GM12872 (cell line): ENCODE results near the gene AGRN.

Experiments
- TF ChIP-seq, protein P1 (sequence below): IDR thresholded peaks from 3 replicates; pipeline ENCODE4 v1.5.1; 2011; ENCODE audit warnings: low read depth, mild to moderate bottlenecking, low read length, moderate library complexity; ENCODE audit not compliant: insufficient read depth

Gene AGRN

DNA sequence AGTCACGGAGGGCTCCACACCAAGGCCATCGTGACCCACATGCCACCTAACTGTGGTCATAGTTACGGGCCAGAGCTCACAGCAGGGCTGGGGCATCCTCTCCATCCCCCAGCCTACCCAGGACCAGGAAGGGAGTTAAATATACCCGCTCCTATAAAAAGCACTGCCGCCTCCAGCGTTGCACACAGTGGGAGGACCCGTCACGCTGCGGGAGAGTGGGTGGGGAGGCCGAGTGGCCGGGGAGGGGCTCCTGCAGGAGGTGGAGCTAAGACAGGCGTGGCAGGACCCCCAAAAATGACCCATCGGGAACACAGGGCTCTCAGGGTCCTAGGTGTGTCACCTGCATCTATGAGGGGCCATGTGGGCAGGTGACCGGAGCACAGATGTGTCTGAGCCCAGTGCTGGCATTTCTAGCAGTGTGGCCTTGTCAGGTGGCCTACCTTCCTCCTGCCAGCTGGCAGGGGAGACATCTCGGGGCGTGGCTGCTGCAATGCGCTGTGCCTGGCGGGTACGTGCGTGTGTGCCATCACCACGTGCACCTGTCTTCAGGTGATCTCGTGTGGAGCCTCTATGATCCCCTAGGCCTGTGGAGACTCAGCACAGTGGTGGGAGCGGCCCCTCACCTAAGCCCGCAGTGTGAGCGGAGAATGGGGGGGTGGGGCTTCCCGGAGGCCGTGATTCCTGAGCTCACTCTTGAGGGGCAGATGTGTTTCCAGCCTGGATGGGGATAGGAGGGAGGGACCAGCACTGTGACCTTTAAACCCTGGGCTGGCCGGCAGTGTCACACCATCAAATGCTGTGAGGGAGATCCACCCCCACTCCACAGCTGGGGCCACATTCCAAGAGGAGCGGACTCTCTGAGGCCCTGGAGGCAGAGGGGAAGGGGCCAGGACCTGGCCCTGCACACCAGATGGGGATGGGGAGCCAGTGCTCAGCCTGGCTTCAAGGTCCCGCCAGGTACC is 17.7 kb downstream of the AGRN start:
- TF ChIP-seq, protein P1, sequence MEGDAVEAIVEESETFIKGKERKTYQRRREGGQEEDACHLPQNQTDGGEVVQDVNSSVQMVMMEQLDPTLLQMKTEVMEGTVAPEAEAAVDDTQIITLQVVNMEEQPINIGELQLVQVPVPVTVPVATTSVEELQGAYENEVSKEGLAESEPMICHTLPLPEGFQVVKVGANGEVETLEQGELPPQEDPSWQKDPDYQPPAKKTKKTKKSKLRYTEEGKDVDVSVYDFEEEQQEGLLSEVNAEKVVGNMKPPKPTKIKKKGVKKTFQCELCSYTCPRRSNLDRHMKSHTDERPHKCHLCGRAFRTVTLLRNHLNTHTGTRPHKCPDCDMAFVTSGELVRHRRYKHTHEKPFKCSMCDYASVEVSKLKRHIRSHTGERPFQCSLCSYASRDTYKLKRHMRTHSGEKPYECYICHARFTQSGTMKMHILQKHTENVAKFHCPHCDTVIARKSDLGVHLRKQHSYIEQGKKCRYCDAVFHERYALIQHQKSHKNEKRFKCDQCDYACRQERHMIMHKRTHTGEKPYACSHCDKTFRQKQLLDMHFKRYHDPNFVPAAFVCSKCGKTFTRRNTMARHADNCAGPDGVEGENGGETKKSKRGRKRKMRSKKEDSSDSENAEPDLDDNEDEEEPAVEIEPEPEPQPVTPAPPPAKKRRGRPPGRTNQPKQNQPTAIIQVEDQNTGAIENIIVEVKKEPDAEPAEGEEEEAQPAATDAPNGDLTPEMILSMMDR: no peak

DNA sequence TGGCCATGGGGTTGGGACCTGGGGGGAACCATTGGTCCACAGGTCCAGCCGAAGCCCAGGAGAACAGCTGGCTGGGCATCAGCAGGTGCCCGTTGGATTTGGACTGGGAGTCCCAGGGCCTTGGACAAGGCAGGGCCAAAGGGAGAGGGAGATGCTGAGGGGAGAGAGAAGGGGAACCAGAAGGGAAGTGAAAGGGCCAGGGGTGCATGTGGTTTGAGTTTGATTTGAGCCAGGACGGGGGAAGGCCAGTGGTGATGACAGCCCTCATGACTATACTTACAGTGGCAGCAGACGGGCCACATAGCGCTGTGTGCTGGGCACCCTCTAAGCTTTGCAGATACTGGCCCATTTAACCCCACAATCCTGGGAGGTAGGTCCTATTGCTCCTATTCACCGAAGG is 18.8 kb downstream of the AGRN start:
- TF ChIP-seq, protein P1: no peak

DNA sequence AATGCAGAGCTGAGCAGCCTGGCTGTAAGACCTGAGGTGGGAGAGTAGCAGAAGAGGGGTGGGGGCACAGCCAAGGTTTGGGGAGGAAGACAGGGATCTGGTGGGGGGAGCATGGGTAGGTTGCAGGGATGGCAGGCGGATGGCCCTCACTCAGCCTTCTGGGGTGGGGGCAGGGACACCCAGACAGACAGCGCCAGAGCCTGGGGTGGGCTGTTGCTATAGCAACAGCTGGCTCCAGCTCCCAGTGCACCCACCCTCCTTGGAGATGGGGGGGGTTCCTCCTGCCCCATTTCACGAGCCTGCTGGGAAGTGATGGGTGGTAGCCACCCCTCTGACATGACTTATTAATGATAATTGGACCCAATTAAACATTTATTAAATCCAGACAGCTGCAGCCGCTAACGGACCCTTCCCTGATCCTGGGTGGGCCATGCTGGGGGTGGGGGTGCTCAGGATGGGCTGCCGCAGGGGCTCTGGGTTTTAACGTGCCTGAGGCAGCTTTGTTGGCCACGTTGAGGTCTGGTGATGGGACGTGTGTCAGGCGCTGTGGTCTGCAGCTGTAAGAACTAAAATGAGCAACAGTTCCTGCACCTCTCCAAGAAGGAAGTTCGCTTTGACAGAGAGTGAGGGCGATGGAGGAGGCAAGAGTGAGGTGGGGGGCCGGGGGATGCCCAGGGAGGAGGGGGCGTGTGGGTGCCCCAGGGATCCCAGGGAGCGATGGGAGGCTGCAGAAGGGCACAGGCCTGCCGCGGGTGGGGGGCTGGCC is 19.4 kb downstream of the AGRN start:
- TF ChIP-seq, protein P1: no peak

DNA sequence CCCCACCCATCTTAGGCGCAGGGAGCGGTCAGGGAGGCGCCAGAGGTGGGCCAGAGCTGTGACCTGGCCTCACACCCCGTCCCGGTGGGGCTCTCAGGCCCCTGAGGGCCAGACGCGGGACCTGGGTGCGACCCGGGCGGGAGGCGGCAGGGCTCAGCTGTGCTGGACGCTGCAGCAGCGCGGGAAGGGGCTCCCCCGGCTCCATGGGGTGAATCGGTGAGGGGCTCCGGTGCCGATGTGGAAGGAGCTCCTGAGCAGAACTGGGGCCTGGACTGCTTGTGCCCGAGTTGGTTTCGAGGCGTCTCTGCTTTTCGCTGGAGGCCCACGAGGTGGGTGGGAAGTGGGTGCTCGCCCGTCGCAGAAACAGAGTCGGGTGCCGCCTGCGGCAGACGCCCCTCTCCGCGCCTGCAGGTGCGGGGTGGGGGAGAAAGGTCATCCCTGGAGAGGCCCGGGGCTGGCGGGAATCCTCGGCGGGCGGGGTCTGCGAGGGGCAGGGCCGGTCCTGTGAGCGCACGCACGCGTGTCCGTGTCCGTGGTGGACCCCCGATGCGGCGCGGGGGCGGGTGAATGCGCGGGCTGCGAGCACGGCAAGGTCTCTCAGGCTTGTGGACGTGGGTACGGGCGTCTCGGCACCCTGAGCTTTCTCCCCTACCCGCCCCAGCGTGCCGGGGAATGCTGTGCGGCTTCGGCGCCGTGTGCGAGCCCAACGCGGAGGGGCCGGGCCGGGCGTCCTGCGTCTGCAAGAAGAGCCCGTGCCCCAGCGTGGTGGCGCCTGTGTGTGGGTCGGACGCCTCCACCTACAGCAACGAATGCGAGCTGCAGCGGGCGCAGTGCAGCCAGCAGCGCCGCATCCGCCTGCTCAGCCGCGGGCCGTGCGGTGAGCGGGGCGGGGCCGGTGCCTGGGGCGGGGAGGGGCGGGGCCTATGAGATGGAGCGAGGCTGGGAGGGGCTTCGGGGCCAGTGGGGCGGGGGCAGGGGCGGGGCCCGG is 20.4 kb downstream of the AGRN start:
- TF ChIP-seq, protein P1: no peak

DNA sequence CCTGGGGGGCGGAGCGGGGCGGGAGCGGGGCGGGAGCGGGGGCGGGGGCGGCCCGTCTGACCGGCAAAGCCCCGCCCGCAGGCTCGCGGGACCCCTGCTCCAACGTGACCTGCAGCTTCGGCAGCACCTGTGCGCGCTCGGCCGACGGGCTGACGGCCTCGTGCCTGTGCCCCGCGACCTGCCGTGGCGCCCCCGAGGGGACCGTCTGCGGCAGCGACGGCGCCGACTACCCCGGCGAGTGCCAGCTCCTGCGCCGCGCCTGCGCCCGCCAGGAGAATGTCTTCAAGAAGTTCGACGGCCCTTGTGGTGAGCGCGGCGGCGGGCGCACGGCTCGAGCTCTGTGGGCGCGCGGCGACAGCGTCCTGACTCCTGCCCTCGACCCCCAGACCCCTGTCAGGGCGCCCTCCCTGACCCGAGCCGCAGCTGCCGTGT is 21.2 kb downstream of the AGRN start:
- TF ChIP-seq, protein P1: no peak

DNA sequence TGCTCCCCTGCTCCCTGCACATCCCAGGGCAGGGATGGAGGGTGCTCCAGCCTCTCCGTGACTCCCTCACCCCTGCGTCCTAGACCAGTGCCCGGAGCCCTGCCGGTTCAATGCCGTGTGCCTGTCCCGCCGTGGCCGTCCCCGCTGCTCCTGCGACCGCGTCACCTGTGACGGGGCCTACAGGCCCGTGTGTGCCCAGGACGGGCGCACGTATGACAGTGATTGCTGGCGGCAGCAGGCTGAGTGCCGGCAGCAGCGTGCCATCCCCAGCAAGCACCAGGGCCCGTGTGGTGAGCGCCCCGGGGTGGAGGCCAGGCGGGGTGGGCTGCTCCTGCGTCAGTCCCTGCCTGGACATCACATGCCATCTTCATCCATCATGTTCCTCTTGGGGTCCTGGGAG is 22.0 kb downstream of the AGRN start:
- TF ChIP-seq, protein P1: no peak
